AG09309 (cell line): ENCODE measurements around the gene AP2B1.
A peak's percentile ranks its signal among the peaks of the same experiment; 100 is the strongest.

ENCODE experiments used
- DNase-seq: peaks from one replicate; pipeline ENCODE4 v3.0.0-alpha.2; 2010; ENCODE audit warnings: low read depth
- H3K4me3 ChIP-seq: 2 replicates; pipeline ENCODE4 v1.5.1; 2011; ENCODE audit warnings: mild to moderate bottlenecking, low read depth, low read length, moderate library complexity; ENCODE audit not compliant: control insufficient read depth
- TF ChIP-seq, protein P1 (sequence below): IDR thresholded peaks from 2 replicates; pipeline ENCODE4 v1.5.1; 2011; ENCODE audit warnings: mild to moderate bottlenecking, low read depth, low read length, inconsistent platforms; ENCODE audit not compliant: insufficient read depth, control insufficient read depth; ENCODE audit errors: missing control alignments

The AP2B1 gene

GRCh38 chr17:35728551-35728950, 141.4 kb downstream of the AP2B1 start:
- no peak for DNase-seq
- TF ChIP-seq, protein P1, sequence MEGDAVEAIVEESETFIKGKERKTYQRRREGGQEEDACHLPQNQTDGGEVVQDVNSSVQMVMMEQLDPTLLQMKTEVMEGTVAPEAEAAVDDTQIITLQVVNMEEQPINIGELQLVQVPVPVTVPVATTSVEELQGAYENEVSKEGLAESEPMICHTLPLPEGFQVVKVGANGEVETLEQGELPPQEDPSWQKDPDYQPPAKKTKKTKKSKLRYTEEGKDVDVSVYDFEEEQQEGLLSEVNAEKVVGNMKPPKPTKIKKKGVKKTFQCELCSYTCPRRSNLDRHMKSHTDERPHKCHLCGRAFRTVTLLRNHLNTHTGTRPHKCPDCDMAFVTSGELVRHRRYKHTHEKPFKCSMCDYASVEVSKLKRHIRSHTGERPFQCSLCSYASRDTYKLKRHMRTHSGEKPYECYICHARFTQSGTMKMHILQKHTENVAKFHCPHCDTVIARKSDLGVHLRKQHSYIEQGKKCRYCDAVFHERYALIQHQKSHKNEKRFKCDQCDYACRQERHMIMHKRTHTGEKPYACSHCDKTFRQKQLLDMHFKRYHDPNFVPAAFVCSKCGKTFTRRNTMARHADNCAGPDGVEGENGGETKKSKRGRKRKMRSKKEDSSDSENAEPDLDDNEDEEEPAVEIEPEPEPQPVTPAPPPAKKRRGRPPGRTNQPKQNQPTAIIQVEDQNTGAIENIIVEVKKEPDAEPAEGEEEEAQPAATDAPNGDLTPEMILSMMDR = no peak
- H3K4me3 ChIP-seq = no peak overlapping the region

- TF ChIP-seq, protein P1 = no peak
- H3K4me3 ChIP-seq = no peak overlapping the region
- DNase-seq = no peak
Measured at GRCh38 chr17:35729405-35729833, 142.3 kb downstream of the AP2B1 start.

GRCh38 chr17:35730400-35731005, 143.4 kb downstream of the AP2B1 start:
- TF ChIP-seq, protein P1 = no peak
- H3K4me3 ChIP-seq = no peak overlapping the region
- DNase-seq = no peak

DNA sequence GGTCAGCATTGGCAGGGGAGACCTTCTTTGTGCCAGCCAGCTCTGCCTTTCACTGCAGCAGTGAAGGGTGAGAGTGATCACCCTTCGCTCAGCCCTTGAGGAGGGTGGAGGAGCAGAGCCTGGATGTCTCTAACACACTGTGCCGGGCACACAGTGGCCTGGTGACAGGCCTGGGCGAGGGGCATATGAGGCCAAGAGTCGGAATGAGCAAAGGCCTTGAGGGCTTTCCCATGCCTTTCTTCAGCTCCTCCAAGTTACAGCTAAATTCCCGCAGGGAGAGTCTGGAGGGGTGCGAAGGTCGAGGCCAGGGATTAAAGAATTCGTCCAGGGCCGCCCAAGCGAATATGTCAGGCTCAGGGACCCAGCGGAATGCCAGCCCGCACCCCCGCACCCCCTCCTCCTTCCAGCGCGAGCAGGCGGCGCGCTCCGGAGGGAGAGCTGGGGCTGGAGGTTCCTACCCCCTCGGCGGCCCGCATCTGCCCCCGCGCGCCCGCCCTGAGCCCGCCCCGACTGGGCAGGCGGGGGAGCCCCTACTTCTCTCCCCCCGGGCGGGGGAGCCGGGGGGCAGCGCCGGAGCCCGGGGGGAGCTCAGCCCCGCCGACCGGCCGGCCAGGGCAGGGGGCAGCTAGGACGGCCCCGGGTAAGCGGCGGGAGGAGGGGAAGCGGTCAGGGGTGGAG, 144.3 kb downstream of the AP2B1 start, which contains the start of gene RASL10B:
Gene RASL10B (plus strand): TSS at position 401 of the 678 bp plus-strand sequence. CDS start 3,546 bp downstream, outside the sequence.
- no peak for DNase-seq
- peak within 1 kb of the TSS; percentile 50 for H3K4me3 ChIP-seq
- TF ChIP-seq, protein P1 = no peak

DNA sequence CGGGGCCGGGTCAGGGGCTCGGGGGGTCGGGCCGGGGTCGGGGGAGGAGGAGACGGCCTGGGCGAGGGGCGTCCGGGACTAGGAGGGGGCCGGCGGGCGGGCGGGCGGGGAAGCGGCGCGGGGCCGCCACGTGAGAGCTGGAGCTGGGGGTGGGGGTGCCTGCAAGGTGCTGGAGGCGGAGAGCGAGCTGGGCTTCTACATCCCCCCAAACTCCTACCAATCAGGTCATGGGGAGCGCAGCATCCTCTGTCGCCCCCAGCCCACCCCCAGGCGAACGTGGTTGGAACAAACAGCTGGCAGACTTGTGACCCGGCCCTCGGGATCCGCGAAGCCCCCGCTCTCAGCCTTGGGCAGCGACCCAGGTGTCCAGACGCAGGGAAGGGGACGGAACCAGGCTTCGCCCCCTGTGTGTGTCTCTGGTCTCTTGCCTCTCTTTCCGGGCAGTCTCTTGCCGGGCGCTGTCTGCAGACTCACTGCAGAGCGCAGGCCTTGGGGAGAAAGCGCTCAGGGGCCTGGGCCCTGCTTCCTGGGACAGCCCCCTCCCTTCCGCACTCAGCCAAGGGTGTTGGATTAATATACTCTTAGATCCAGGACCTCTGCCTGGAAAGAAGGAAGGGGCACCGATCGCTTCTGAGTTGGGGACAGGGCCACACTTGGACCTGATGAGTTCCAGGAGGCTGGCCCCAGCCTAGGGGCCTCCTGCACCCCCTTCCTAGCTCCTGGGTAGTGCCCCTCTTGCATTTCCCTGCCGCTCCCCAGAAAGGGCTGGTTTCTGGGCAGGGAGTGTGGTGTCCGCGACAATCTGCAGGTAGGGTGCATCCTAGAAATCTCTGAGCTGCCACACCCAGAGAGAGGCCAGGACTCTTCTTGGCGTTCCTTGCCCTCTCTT, 145.0 kb downstream of the AP2B1 start:
- DNase-seq = no peak
- TF ChIP-seq, protein P1 = no peak
- peak overlapping the region; percentile 50 for H3K4me3 ChIP-seq

DNA sequence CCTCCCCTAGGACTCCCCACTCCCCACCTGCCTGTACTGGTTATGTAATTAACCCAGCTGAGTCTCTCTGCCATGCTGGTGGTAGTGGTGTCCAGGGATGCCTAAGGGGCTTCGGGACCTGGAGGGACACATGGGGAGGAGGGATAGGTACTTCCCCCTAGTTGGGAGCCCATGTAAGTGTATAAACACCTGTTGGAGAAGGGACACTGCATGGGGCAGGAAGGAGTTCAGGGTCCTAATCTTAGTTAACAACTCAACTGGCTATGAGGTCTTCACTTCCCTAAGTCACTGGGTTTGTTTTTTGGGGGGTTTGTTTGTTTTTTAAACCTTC, 145.6 kb downstream of the AP2B1 start:
- no peak overlapping the region for H3K4me3 ChIP-seq
- TF ChIP-seq, protein P1 = no peak

More for the DNA sequence above, 145.6 kb downstream of the AP2B1 start:
- DNase-seq = no peak
